Measurements from ENCODE around the gene ITGB2. TPM values are rescaled to one million over a fixed set of nuclear protein-coding genes. Genes with fewer than 3 reads are reported as not detected.
A peak's percentile ranks its signal among the peaks of the same experiment; 100 is the strongest.
"Not testable (repeated sequence)": the region's sequence is repeated elsewhere in the genome, so short reads cannot be mapped to it uniquely, and the experiment has no call there.

The ITGB2 gene
- total RNA-seq, 1 experiment from 2014 or later: 38.8 TPM

DNA sequence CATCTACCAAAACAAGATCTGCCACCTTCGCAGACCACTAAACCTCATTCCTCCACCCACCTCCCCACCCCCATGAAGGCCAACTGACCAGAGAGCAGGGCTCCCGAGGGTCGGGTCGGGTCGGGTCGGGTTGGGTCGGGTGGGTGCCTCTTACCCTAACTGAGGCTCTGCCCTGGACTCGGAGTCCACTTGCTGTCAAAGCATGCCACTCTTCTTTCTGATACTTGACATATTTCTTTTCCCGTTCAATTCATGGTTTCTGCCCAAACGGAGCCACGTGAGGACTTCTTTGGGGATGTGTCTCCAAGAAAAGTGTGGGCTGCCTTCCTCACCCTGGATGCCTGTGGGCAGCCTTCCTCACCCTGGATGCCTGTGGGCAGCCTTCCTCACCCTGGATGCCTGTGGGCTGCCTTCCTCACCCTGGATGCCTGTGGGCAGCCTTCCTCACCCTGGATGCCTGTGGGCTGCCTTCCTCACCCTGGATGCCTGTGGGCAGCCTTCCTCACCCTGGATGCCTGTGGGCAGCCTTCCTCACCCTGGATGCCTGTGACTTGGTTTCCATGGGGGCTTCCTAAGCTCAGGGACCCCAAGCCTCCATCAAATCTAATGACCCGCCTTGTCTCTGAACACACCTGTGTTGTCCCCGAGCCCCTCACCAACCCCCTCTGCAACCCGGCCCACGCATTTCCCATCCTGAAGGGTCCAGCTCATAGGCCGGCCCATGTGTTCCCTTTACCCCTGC is 8.0 kb upstream of the ITGB2 start:
- H3K27me3 ChIP-seq; DNase-seq; H3K9me3 ChIP-seq (replicated peaks); H3K36me3 ChIP-seq: not testable (repeated sequence)
- H3K27ac ChIP-seq: peak overlapping the region; percentile 73
- peak overlapping the region; percentile 23; the same call in 1 of the 2 replicates for H3K4me3 ChIP-seq
- peaks cover 53% of the 10 kb centered on the region for H3K4me1 ChIP-seq

DNA sequence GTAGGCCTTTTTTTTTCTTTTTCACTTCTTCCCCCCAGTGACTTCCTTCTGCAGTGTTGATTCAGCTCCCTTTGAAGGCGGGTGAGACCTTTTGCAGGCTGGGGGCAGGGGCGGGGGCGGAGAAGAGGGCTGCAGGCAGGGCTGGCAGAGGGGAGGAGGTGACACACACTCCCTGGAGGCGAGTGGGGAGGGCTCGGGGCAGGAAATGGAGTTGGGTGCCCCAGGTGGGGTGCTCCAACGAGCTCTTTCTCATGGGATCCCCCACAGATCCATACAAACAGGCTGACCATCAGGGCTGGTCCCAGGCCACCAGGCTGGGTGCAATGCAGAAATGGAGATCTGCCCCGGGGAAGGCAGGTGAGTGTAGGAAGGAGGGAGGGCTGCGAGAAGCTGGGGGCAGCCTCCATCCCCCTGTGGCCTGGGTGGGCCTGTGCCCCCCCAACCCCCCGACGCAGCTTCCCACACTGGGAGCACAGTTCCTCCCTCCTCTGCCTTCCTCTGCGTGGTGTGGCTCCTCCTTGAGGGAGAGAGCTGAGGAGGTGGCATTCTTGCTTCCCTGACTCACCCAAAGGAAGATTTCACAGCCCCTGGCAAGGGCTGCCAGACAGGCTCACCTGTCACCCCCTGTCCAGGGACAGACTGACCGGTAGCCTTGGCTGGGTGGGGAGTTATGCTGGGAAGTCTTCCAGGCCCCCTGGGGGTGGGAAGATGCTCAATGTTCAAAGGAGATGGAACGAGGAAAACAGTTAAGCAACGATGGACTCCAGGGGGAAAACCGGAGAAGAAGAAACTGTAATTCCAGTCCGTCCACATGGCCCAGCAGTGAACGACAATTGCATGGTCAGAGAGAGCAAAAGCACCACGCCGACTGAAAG is 7.1 kb upstream of the ITGB2 start:
- Histone ChIP-seq H3K27ac (peak overlapping the region; percentile 73), H3K36me3 (no peaks in the 10 kb centered on the region), H3K4me3 (peak overlapping the region; percentile 23), H3K9me3 (replicated peaks) (no peaks in the 10 kb centered on the region), H3K27me3 (no peaks in the 10 kb centered on the region), H3K4me1 (peaks cover 53% of the 10 kb centered on the region)
- DNase-seq: peak; percentile 68 to 71

DNA sequence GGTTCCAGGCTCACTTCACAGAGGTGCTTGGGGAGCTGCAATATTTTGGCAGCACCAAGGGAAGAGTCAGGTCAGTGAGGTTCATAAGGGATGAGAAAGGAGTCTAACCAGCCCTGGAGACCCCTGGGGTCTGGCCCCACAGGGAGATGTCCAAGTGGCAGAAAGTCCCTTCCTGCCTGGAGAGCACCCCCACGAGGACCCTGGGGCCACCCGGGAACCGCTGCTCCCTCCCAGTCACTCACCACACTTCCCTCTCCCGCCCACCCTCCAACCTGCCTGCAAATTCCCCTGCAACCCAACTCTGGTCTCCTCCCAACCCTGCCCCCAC is 6.5 kb upstream of the ITGB2 start:
- no peaks in the 10 kb centered on the region for H3K9me3 ChIP-seq (replicated peaks)
- H3K36me3 ChIP-seq: no peaks in the 10 kb centered on the region
- no peak for DNase-seq
- H3K4me1 ChIP-seq: peaks cover 53% of the 10 kb centered on the region
- H3K27me3 ChIP-seq: no peaks in the 10 kb centered on the region
- H3K4me3 ChIP-seq: no peak overlapping the region; the same call in 1 of the 2 replicates
- H3K27ac ChIP-seq: no peak overlapping the region; the same call in 1 of the 2 replicates

DNA sequence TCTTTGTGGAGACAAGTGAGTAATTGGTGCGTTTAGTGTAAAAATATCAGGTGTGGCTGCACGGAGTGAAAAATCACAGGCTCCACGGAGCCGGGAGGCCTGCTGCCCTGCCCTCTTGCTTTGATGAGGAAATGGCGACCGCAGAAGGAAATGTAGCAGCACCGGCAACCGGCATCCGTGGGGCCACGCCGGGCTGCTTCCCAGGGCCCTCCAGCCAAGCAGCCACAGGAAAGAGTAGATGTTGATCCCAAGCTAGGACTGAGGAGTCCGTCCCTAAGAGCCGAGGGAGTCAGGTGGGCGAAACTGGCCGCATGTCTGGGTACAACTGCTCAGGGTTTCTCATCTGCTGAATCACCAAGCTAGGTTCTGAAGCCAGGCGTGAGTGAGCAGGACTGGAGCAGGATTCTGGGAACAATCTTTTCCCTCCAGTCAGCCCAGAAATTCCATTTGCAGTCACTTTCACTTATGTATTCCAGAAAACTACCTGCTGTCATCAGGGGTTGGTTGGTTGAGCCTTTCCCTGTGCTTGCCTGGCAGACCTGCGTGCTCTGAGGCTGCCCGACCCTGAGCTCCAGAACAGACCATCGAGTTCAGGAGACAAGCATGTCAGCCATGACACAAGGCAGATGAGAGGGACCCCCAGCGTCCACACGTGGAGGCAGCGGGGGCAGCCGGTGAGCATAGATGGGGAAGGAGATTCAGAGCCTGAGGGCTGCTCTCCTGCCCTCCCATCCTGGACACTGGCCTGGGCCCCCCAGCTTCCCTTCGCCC is 5.8 kb upstream of the ITGB2 start:
- Histone ChIP-seq H3K27ac (no peak overlapping the region), H3K4me1 (peaks cover 53% of the 10 kb centered on the region), H3K4me3 (no peak overlapping the region), H3K27me3 (no peaks in the 10 kb centered on the region), H3K36me3 (no peaks in the 10 kb centered on the region), H3K9me3 (replicated peaks) (no peaks in the 10 kb centered on the region)
- no peak for DNase-seq

DNA sequence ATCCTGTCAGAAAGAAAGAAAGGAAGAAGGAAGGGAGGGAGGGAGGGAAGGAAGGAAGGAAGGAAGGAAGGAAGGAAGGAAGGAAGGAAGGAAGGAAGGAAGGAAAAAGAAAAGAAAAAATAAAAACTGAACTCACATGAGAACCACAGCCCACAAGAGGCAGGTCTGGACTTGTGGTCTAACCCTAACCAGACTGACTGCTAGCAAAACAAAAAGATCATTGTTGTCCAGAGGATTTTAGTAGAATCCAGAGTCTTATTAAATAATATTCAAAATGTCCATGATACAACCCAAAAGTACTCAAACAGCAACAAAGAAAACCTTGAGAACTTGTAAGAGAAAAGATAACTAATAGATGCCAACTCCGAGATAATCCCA is 4.7 kb upstream of the ITGB2 start:
- H3K27ac ChIP-seq: peak overlapping the region; percentile 47
- H3K4me1 ChIP-seq: peaks cover 49% of the 10 kb centered on the region
- no peaks in the 10 kb centered on the region for H3K9me3 ChIP-seq (replicated peaks)
- H3K27me3 ChIP-seq: no peaks in the 10 kb centered on the region
- DNase-seq: peak in 1 of 2 experiments; percentile 69
- H3K4me3 ChIP-seq: no peak overlapping the region
- no peaks in the 10 kb centered on the region for H3K36me3 ChIP-seq

DNA sequence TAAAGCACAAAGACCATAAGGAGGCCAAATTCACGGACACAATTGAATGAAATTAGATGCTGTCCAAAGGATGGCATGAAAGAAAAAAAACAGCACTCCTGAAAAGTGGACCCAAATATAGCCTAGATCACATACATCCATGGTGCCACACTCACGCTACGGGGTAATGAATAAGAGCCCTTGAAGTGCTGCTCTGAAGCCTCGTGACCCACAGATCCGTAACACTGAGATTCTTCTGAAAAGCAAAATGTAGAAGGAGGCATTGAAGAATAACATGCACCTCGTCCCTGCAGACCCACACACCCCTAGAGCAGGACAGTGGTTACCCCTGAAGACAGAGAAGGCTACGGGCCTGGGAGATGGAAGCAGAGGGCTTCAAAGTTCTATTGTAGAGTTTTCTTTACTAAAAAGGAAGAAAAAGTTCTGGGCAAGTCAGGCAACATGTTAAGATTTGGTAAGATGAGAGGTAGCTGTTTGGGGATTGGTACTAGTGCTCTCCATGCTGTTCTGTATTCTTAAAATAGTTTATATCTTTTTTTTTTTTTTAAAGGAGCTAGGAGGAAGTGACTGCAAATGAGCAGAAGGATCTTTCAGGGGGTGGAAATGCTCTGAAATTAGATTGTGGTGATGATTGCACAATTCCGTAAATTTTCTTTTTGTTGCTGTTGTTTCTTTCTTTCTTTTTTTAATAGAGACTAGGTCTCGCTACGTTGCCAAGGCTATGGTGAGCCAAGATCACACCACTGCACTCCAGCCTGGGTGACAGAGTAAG is 4.1 kb upstream of the ITGB2 start:
- Histone ChIP-seq H3K27ac (peak overlapping the region; percentile 47), H3K4me3 (no peak overlapping the region), H3K4me1 (peaks cover 48% of the 10 kb centered on the region), H3K9me3 (replicated peaks) (no peaks in the 10 kb centered on the region), H3K27me3 (no peaks in the 10 kb centered on the region), H3K36me3 (no peaks in the 10 kb centered on the region)
- DNase-seq: no peak

DNA sequence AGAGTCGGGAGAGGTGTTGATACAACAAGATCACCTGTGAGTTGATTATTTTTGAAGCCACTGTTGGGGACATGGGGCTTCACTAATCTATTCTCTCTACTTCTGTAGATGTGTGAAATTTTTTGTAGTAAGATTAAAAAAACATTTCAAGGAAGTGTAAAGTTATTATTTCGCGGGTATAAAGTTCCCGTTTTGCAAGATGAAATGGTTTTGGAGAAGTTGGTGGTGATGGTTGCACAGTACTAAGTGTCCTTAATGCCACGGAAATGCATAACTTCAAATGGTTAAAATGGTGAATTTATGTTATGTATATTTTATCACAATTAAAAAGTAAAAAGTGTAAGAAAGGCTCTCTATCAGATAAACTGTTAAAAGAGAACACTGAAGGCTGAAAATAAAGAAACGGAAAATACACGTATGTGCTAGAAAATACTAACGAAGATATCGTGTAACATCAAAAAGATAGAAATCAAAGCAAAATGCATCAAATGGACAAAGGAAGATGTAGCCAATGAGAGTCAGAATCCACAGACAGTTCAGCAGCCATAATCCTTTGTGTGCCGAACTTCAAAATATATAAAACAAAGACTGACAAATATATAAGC is 2.9 kb upstream of the ITGB2 start:
- no peak overlapping the region for H3K4me3 ChIP-seq
- no peaks in the 10 kb centered on the region for H3K27me3 ChIP-seq
- peaks cover 45% of the 10 kb centered on the region for H3K4me1 ChIP-seq
- DNase-seq: no peak
- no peaks in the 10 kb centered on the region for H3K36me3 ChIP-seq
- H3K9me3 ChIP-seq (replicated peaks): no peaks in the 10 kb centered on the region
- no peak overlapping the region for H3K27ac ChIP-seq

DNA sequence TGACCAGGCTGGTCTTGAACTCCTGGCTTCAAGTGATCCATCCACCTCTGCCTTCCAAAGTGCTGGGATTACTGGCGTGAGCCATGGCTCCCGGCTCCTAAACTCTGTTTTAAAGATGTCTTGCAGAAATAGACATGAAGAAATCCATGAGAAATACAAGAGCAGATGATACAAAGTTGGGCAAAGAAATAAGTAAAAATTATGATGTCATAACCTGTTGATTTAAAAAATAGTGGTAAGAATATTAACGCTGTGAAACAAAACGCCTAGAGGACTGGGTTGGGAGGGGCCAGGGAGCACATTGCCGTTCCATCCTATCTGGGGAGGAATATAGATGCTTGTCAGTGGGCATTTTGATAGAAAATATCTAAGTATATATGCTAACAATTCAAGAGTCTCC is 1.2 kb upstream of the ITGB2 start:
- H3K4me3 ChIP-seq: no peak overlapping the region
- H3K9me3 ChIP-seq (replicated peaks): no peaks in the 10 kb centered on the region
- DNase-seq: no peak
- no peaks in the 10 kb centered on the region for H3K36me3 ChIP-seq
- H3K27ac ChIP-seq: no peak overlapping the region
- H3K27me3 ChIP-seq: no peaks in the 10 kb centered on the region
- peaks cover 45% of the 10 kb centered on the region for H3K4me1 ChIP-seq

DNA sequence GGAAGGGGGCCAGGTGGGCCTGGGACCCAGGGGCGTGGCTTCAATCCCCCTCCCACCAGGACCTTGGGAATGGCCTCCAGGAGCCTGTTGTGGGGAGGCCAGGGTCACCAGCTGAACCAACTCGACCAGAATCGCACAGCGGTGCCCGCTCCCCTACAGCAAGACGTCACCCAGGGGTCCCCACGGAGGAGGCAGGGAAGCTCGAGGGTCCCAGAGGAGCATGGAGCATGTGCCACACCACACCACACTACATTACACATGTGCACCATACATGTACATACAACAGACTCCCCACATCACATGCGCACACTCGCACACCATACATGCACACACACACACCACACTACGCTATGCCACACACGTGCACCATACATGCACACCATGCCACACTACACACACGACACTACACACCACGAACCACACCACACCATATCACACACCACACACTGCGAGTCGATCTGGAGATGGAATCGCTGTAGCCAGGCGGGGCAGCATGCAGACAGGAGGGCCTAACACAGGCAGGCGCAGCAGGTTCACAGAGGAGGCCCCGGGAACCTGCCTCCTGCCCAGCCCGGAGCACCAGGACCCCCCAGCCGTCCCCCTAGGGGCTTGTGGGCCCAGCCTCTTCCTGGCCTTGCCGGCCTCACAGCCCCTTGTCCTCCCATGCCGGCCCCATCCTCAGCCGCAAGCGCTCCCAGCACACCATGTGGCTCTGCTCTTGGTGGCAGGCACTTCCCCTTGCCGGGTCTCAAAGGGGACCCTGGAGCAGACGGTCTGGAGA is 596 bp downstream of the ITGB2 start:
- H3K4me1 ChIP-seq: peaks cover 37% of the 10 kb centered on the region
- H3K27ac ChIP-seq: no peak overlapping the region
- H3K36me3 ChIP-seq: no peaks in the 10 kb centered on the region
- no peak for DNase-seq
- no peak overlapping the region for H3K4me3 ChIP-seq
- no peaks in the 10 kb centered on the region for H3K27me3 ChIP-seq
- H3K9me3 ChIP-seq (replicated peaks): no peaks in the 10 kb centered on the region

DNA sequence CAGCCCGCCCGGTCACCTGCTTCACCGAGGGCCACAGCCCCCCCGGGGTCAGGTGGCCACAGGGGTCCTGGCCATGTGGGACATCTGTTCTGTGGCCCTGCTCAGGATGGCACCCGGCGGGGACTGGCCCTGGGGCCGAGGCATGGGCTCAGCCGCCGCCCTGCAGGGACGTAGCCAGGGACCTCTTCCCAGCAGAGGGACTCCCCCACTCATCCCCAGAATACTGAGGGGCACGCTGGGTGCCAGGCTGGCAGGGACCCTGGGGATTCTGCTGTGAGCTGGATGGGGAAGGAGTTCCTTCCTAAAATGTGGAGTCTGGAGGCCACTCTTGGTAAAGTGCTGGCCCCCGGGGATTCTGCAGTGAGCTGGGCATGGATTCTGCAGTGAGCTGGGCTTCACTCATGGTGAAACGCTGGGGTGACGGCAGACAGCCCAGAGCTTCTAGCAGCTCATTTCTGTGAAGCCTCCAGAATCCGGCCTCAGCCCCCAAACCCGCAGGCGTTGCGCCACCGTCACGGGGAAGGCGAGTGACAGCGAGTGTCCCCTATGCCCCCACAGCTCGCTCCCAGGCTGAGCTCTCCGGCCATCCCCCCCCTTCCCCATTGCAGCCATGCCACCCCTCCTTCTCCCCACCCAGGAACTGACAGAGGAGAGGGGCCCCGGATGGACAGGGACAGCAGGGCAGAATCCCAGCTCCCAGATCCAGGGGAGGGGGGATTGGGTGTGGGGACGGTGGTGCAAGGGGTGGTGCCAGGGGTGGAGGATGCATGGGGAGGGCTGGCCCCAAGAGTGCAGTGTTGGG is 1.4 kb downstream of the ITGB2 start:
- no peak for DNase-seq
- no peak overlapping the region for H3K27ac ChIP-seq

DNA sequence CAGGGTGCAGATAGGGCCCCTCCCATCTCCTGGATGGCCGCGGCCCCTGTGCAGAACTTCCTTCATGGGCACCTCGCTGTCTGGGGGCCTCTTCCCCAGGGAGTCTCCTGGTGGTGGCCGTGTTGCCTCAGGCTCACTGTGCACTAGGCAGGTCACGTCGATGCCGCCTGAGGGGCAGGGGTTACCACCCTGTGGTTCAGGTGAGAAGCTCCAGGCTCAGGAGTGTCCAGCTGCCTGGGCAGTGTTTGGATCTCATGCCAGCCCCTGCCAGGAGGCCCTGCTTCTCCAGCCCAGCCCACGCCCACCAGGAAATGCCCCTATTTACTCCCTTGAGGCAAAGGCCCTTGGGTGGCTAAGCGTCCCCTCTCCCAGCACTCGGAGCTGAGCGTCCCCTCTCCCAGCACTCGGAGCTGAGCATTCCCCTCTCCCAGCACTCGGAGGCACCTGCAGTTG is 2.1 kb downstream of the ITGB2 start:
- H3K27me3 ChIP-seq: no peaks in the 10 kb centered on the region
- no peak overlapping the region for H3K27ac ChIP-seq

More for the DNA sequence above, 1.4 kb downstream of the ITGB2 start:
- H3K9me3 ChIP-seq (replicated peaks): no peaks in the 10 kb centered on the region
- H3K4me1 ChIP-seq: peaks cover 32% of the 10 kb centered on the region
- no peaks in the 10 kb centered on the region for H3K27me3 ChIP-seq
- H3K4me3 ChIP-seq: no peak overlapping the region
- H3K36me3 ChIP-seq: no peaks in the 10 kb centered on the region

DNA sequence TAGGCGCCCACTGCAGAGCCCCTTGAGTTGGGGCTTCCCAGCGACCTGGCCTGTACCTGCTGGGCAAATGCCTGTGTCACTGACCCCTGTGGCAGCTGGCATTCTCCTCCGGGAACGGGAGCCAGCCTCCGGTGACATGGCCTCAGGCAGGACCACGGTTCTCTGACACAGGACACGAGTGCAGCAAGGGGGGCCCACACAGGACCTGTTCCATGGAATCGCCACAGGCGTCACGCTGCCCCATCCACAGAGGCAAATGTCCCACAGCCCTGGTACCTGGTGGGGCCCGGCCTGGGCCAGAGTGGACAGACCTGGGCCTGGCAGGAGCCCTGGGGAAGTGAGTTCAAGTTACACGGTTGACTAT is 2.6 kb downstream of the ITGB2 start:
- no peak overlapping the region for H3K27ac ChIP-seq
- H3K4me3 ChIP-seq: no peak overlapping the region
- H3K27me3 ChIP-seq: no peaks in the 10 kb centered on the region

More for the DNA sequence above, 2.1 kb downstream of the ITGB2 start:
- Histone ChIP-seq H3K4me3 (no peak overlapping the region), H3K4me1 (peaks cover 32% of the 10 kb centered on the region), H3K9me3 (replicated peaks) (no peaks in the 10 kb centered on the region), H3K36me3 (no peaks in the 10 kb centered on the region)
- DNase-seq: no peak

More for the DNA sequence above, 2.6 kb downstream of the ITGB2 start:
- Histone ChIP-seq H3K4me1 (peaks cover 38% of the 10 kb centered on the region), H3K36me3 (no peaks in the 10 kb centered on the region), H3K9me3 (replicated peaks) (no peaks in the 10 kb centered on the region)
- DNase-seq: no peak

Data from SJCRH30 (cell line).